Limb (tissue), 2 donors: ENCODE data around the gene KRT5.

Experiments
- DNase-seq, 2 donors: peaks; one replicate each; pipeline ENCODE4 v3.0.0-alpha.2; 2016; ENCODE audit errors: extremely low spot score in 2 of 2

Gene KRT5

DNA sequence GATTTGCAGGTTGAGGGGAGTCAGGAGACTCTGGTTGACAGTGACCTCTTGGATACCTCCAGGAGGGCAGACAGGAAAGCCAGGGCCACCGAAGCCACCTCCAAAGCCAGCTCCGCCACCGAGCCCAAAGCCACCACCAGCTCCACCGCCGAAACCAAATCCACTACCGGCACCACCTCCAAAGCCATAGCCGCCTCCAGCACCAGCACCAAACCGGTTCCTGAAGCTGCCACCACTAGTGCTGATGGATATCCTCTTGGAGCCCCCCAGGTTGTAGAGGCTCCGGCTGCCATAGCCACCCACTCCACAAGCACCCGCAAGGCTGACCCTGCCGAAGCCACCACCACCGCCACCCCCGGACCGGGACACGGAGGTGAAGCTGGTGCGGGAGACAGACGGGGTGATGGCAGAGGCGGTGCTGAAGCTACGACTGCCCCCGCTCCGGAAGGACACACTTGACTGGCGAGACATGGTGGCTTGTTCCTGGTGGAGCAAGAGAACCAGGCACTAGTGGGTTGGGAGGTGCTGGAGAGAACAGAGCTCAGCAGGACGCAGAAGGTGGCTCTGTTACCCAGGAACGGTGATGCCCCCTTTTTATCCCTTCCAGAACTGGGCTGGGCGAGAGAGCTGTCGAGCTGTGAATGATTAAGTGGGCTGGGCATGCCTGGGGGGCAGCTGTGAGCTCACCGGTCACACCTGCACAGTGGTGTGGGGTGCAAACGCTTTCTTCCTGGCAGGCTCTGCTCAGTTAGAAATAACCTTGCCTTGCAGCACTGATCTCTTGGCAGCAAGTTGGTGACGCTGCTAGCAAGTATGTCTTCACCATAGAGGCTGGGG is at the start of gene KRT5:
Gene KRT5 (minus strand): TSS at position 569 of the 837 bp plus-strand sequence. CDS start 98 bp downstream, at position 471.
- peak in 1 of 2 donors; percentile 32 for DNase-seq

DNA sequence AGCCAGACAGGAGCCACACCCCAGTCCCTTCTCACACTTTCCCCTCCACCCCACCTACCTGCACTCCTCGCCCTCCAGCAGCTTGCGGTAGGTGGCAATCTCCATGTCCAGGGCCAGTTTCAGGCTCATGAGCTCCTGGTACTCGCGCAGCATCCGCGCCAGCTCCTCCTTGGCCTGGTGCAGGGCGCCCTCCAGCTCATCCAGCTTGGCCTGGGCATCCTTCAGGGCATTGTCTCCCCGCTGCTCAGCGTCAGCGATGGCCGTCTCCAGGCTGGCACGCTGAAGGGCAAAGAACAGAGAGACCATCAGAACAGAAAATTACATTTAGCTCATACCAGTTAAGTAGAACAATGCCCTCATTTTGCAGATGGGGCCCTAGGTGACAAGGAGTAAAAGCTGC is 47.9 kb upstream of the KRT5 start:
- no peak for DNase-seq

GRCh38 chr12:52566847-52567291 is 46.7 kb upstream of the KRT5 start:
- DNase-seq, result no peak

- no peak for DNase-seq
Observed at GRCh38 chr12:52564582-52564981, 44.4 kb upstream of the KRT5 start.

- DNase-seq, result no peak
Observed at GRCh38 chr12:52561880-52562449, 41.8 kb upstream of the KRT5 start.

GRCh38 chr12:52559979-52560378 is 39.8 kb upstream of the KRT5 start:
- no peak for DNase-seq

DNA sequence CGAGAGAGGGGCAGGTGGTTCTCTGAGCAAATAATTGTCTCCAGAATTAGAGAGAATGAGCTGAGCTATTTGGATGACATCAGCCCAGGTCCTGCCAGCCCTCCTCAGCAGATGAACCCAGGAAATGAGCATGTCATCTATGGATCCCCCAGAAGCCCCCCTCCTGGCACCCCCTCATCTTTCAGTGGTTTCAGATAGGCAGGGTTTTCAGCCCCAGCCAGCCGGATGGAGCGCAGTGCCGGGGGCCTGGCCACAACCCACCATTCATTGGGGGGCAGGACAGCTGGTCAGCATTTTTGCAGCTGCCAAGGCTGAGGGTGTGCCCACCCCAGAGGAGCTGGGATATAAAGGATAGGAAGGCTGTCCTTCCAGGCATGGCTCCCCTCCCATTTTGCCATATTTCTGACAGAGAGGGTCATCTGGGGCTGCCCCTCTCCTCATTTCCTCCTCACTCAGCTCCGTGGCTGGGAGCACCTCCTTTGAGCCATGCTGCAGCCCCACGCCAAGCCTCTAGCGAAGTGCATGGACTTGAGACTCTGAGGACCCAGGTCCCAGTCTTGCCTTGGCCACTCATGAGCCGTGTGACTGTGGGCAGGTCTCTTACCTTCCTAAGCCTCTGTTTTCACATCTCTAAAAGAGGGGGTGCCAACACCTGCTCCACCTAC is 38.7 kb upstream of the KRT5 start:
- DNase-seq, result no peak

GRCh38 chr12:52557476-52557875 is 37.3 kb upstream of the KRT5 start:
- no peak for DNase-seq

- DNase-seq, result no peak
Observed at GRCh38 chr12:52555577-52555976, 35.4 kb upstream of the KRT5 start.

DNA sequence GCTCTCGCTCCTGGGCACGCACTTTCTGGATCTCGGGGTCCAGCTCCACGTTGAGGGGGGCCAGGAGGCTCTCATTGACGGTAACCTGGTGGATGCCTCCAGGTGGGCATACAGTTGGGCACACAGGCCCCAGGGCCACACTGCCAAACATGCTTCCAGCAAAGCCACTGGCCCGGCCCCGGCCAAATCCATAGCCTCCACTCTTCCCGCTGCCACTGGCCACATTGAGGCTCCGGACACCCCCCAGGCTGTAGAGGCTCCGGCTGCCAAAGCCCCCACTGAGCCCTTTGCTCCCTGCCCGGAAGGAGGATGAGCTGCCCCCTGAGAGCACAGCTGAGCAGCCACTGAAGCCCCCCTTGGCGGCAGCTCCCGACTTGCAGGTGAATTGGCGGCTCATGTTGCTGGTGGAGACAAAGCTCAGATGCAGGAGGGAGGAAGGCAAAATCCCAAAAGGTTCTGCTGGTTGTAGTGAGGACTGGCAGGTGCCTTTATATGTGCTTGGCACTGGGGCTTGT is 32.5 kb upstream of the KRT5 start, which contains the start of gene KRT71:
Gene KRT71 (minus strand): TSS at position 465 of the 515 bp plus-strand sequence. CDS start 68 bp downstream, at position 397.
- no peak for DNase-seq

GRCh38 chr12:52552055-52552454 is 31.9 kb upstream of the KRT5 start:
- no peak for DNase-seq

DNA sequence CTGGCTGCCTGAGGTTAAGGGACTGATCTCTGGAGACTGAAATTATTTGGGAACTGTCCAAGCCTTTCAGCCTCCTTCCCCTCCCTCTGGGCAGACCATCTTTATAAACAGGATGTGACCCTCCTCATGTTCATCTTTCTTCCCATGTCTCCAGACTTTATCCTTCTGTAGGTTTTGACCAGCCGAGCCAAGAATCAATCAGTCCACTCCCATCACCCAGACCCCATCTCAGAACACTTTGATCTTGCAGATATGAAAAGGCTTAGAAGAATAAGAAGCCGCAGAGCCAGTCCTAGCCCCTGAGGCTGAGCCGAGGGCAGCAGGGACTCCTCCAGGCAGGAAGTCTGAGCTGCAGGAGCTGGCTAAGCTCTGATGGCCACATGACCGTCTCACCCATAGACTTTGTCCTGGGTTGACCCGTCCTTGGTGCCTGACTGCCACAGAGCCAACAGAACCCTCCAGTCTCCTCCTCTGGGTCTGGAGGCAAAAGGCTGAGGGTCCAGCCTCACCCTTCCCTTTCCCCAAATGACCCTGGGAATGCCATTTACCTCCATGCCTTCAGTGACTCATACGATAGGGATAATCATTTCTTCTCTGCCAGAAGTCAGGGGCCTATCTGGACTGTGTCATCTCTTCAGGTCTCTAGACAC is 31.1 kb upstream of the KRT5 start:
- no peak for DNase-seq

- DNase-seq, result no peak
Observed at GRCh38 chr12:52546126-52546525, 25.9 kb upstream of the KRT5 start.

DNA sequence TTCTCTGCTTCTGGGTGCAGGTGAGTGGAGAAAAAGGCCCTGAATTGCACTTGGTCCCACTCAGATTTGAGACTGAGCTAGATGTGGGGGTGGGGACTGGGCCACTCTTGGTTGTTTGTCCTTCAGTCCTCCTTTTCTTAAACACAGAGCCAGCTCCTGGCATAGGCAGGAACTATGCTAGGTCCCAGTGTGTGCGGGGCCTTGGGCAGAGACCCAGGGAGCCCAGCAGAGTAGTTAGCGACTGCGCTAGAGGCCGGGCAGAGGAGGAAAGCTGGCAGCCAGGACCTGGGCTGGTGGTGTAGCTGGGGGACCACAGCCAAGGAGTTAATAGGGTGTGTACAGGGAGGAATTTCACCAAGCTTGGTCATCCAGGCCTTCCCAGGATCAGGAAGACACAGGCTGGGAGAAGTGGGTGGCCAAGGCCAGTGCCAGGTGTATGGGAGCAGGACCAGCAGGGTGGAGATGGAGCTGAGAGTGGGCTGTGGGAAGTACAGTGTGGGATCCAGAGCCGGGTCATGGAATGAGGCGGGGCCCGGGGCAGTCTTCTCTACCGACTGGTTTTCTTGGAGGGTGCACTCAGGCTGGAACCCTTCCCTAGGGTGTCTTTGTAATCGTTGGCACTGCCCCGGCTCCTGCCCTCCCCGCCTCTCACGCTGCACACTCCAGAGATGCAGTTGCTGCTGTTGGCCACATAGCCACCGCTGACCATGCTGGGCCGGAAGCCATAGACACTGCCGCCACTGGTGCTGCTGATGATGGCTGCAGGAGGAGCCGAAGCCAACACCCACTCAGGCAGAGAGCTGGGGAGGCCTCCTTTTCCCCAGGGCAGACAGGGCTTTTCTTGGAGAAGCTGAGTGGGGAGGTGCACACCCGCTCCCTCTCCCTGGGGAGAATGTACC is 24.0 kb upstream of the KRT5 start:
- no peak for DNase-seq

GRCh38 chr12:52542785-52543318 is 22.7 kb upstream of the KRT5 start:
- DNase-seq, result no peak

GRCh38 chr12:52542157-52542556 is 22.0 kb upstream of the KRT5 start:
- DNase-seq, result no peak

GRCh38 chr12:52541709-52542108 is 21.5 kb upstream of the KRT5 start:
- no peak for DNase-seq

- no peak for DNase-seq
Observed at GRCh38 chr12:52540531-52540930, 20.3 kb upstream of the KRT5 start.

- no peak for DNase-seq
Observed at GRCh38 chr12:52539821-52540173, 19.6 kb upstream of the KRT5 start.

DNA sequence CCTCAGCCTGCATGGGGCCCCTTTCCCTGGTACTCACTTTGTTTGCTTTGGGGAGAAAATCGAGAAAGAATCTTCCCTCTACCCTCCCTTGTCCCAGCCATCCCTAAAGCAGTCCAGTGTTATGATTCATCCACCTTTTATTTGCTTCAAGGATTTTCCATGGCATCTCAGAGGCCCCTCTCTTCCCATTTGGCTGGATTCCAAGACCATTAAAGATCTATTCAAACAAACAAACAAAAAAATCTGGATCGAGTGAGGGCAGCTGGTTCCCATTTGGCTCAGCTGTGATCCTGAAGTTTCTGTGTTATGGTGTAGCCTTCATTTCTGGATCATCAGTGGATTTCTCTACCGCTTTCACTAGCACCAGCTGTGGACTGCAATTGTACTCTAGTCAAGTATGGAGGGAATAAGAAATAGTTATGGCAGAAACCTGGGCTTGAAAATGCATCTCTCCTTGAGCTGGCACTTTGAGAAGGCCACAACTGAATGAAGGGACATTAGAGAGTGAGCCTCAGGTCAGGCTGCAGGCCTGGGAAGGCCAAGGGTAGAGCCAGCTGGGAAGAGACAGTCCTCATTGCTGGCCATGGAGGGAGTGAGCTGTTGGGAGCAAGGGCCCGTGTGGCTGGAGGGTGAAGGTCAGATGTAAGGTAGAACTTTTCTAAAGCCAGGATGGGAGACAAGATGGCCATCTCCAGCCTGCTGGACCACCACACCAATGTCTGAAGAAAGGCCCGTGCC is 19.1 kb upstream of the KRT5 start:
- DNase-seq, result peak in 1 of 2 donors; percentile 75
